K562 (cell line): ENCODE measurements around the gene CCDC184. TPM values are rescaled to one million over a fixed set of nuclear protein-coding genes. Genes with fewer than 3 reads are reported as not detected.
A peak's percentile ranks its signal among the peaks of the same experiment; 100 is the strongest.

Experiments used
- E2F6 ChIP-seq, 2 experiments: IDR thresholded peaks; 2 replicates each; pipeline ENCODE4 v1.6.1; 2011; ENCODE audit warnings: borderline replicate concordance in 1 of 2, control low read depth in 1 of 2, low read depth in 1 of 2, low read length in 1 of 2, mild to moderate bottlenecking in 1 of 2, mixed read lengths in 1 of 2, moderate library complexity in 1 of 2; ENCODE audit not compliant: insufficient read depth in 1 of 2, insufficient read length in 1 of 2, poor library complexity in 1 of 2, severe bottlenecking in 1 of 2; ENCODE audit errors: extremely low read depth in 1 of 2
- ETS1 ChIP-seq: conservative IDR thresholded peaks from 2 replicates; pipeline ENCODE4 v1.6.1; 2011; ENCODE audit warnings: low read depth, mild to moderate bottlenecking, low read length; ENCODE audit not compliant: control insufficient read depth
- GABPA ChIP-seq: fragments of 200-800 bp; sonication (Bioruptor generic); conservative IDR thresholded peaks from 2 replicates; pipeline ENCODE4 v1.6.1; 2016; ENCODE audit warnings: low read depth, missing genetic modification characterization, missing compliant biosample characterization
- HDGF ChIP-seq: fragments of 450-650 bp; IDR thresholded peaks from 2 replicates; pipeline ENCODE4 v1.6.1; 2016
- KHSRP ChIP-seq: fragments of 450-650 bp; IDR thresholded peaks from 2 replicates; pipeline ENCODE4 v1.6.1; 2017
- PPARD ChIP-seq: fragments of 250-450 bp; sonication (Bioruptor Pico); IDR thresholded peaks from 2 replicates; pipeline ENCODE4 v1.8.0; 2022; ENCODE audit warnings: inconsistent platforms, mild to moderate bottlenecking, moderate library complexity
- RBM34 ChIP-seq: fragments of 200-400 bp; formaldehyde crosslinking; IDR thresholded peaks from 2 replicates; pipeline ENCODE4 v1.6.1; 2018; ENCODE audit warnings: low read length, borderline replicate concordance; ENCODE audit not compliant: insufficient read depth
- REST ChIP-seq, 2 experiments: fragments of 450-650 bp; formaldehyde crosslinking in 1 of 2; IDR thresholded peaks; 2 replicates each; pipeline versions ENCODE4 v1.4.0 to v1.6.1; 2014 to 2020; ENCODE audit warnings: mild to moderate bottlenecking in 2 of 2, borderline replicate concordance in 1 of 2, low read depth in 1 of 2
- RNF219 ChIP-seq: fragments of 250-450 bp; sonication (Bioruptor Pico); IDR thresholded peaks from 2 replicates; pipeline ENCODE4 v1.5.0; 2022; ENCODE audit warnings: mild to moderate bottlenecking
- SREBF2 ChIP-seq: sonication (generic); formaldehyde crosslinking; IDR thresholded peaks from 2 replicates; pipeline ENCODE4 v1.4.0; 2020; ENCODE audit warnings: mild to moderate bottlenecking, missing genetic modification reagents
- SRSF1 ChIP-seq: fragments of 200-400 bp; formaldehyde crosslinking; IDR thresholded peaks from 2 replicates; pipeline ENCODE4 v1.6.1; 2017; ENCODE audit warnings: mild to moderate bottlenecking, low read depth, low read length, moderate library complexity
- TARDBP ChIP-seq: fragments of 450-650 bp; IDR thresholded peaks from 2 replicates; pipeline ENCODE4 v1.6.1; 2016
- ZBTB1 ChIP-seq: sonication (generic); formaldehyde crosslinking; IDR thresholded peaks from 2 replicates; pipeline ENCODE4 v1.8.1; 2023; ENCODE audit warnings: missing genetic modification reagents, low read depth, mild to moderate bottlenecking, borderline replicate concordance
- ZNF57 ChIP-seq: fragments of 450-650 bp; formaldehyde crosslinking; IDR thresholded peaks from 2 replicates; pipeline ENCODE4 v1.4.0; 2020; ENCODE audit warnings: mild to moderate bottlenecking, moderate library complexity
- ZNF717 ChIP-seq: fragments of 250-450 bp; sonication (Bioruptor Pico); IDR thresholded peaks from 2 replicates; pipeline ENCODE4 v1.5.0; 2021
- ZNF75A ChIP-seq: fragments of 450-650 bp; formaldehyde crosslinking; IDR thresholded peaks from 2 replicates; pipeline ENCODE4 v1.4.0; 2020; ENCODE audit warnings: mild to moderate bottlenecking
- polyA plus RNA-seq, 8 experiments: library from polyadenylated mRNA; depleted of rRNA in 4 of 8; stranded (reverse) in 5 of 8; unstranded in 3 of 8; fragments of >200 nt; fragmentation: Nextera tagmentation in 2 of 8; fragmentation: Illumina TruSeq in 1 of 8; extraction: Ambion mirVana in 2 of 8; extraction: Trizol in 1 of 8; gene quantifications; 2 replicates each; pipeline versions ENCODE4 v1.2.1 to v1.2.3, GENCODE V29; 2011 to 2014; ENCODE audit warnings: inconsistent platforms in 1 of 8, missing spikeins in 1 of 8
- total RNA-seq, 7 experiments: library from RNA; depleted of rRNA in 6 of 7; stranded (reverse); fragments of >200 nt in 6 of 7; fragmentation: Illumina TruSeq in 2 of 7; extraction: Trizol in 2 of 7; gene quantifications; 2 replicates each; pipeline versions ENCODE4 v1.2.1 to v1.2.3, GENCODE V29; 2011 to 2021; ENCODE audit warnings: low replicate concordance in 1 of 7

Gene CCDC184
- total and polyA plus RNA-seq, 9 of the 15 experiments (the other 6 are each of a cell fraction or from before 2014, with no cell fraction given): 0.09 TPM; not detected in 8

- TF ChIP-seq ETS1 (no peak), REST (IDR thresholded peaks at IDR 0.05; ENCODE audit: borderline replicate concordance) (no peak), REST (CRISPR knock-in tag; IDR thresholded peaks at IDR 0.05; ENCODE audit: low read depth) (no peak), TARDBP (no peak), ZNF717 (CRISPR knock-in tag) (no peak), GABPA (tag) (no peak), ZNF75A (peak; percentile 71; the same call in 1 of the 2 replicates), E2F6 (IDR thresholded peaks at IDR 0.05; ENCODE audit: borderline replicate concordance in 1 of 2, extremely low read depth in 1 of 2, insufficient read depth in 1 of 2, insufficient read length in 1 of 2, low read depth in 1 of 2, low read length in 1 of 2, poor library complexity in 1 of 2, severe bottlenecking in 1 of 2) (no peak), ZNF57 (CRISPR knock-in tag) (no peak), RNF219 (CRISPR knock-in tag) (no peak), ZBTB1 (CRISPR knock-in tag) (no peak), SREBF2 (CRISPR knock-in tag) (no peak), HDGF (no peak), SRSF1 (no peak), KHSRP (no peak), PPARD (CRISPR knock-in tag) (no peak), RBM34 (no peak)
Measured at GRCh38 chr12:48199774-48200221, 16.4 kb downstream of the CCDC184 start (continued).
